H1 (cell line): ENCODE measurements around the gene GPR180. TPM values are rescaled to one million over a fixed set of nuclear protein-coding genes. Genes with fewer than 3 reads are reported as not detected.

Experiments used
- ASH2L ChIP-seq: fragments of 200-600, 300-600 bp; sonication (generic); IDR thresholded peaks from one replicate; pipeline ENCODE4 v1.7.1; 2017; ENCODE audit warnings: low read length
- BACH1 ChIP-seq: IDR thresholded peaks from 2 replicates; pipeline ENCODE4 v1.6.1; 2012; ENCODE audit warnings: low read length, improper control_type of control experiment
- BCL11A ChIP-seq, 2 experiments: IDR thresholded peaks; one replicate each; pipeline ENCODE4 v1.6.1; 2011; ENCODE audit warnings: low read depth in 2 of 2, low read length in 2 of 2, mild to moderate bottlenecking in 2 of 2
- CREB1 ChIP-seq: IDR thresholded peaks from 2 replicates; pipeline ENCODE4 v1.6.1; 2012; ENCODE audit warnings: inconsistent platforms
- CTBP2 ChIP-seq: IDR thresholded peaks from 2 replicates; pipeline ENCODE4 v1.7.0; 2011; ENCODE audit warnings: borderline replicate concordance, mild to moderate bottlenecking, moderate library complexity, mixed read lengths, low read length; ENCODE audit not compliant: insufficient read depth, insufficient read length
- E2F6 ChIP-seq: IDR thresholded peaks from 2 replicates; pipeline ENCODE4 v1.6.1; 2012; ENCODE audit warnings: inconsistent platforms
- EGR1 ChIP-seq: IDR thresholded peaks from 2 replicates; pipeline ENCODE4 v1.6.1; 2011; ENCODE audit warnings: low read depth, low read length, borderline replicate concordance
- EZH2 ChIP-seq: fragments of 200-600 bp; sonication (generic); IDR thresholded peaks from 2 replicates; pipeline ENCODE4 v1.7.1; 2012; ENCODE audit warnings: low read depth, mild to moderate bottlenecking, moderate library complexity, low read length, inconsistent platforms; ENCODE audit not compliant: severe bottlenecking
- FOSL1 ChIP-seq: IDR thresholded peaks from 2 replicates; pipeline ENCODE4 v1.6.1; 2011; ENCODE audit warnings: mild to moderate bottlenecking, low read depth, low read length, moderate library complexity; ENCODE audit not compliant: insufficient read depth
- KDM4A ChIP-seq: IDR thresholded peaks from one replicate; pipeline ENCODE4 v1.7.1; 2012; ENCODE audit warnings: low read depth, mild to moderate bottlenecking, moderate library complexity, low read length, inconsistent platforms; ENCODE audit not compliant: severe bottlenecking
- MAFK ChIP-seq: IDR thresholded peaks from 2 replicates; pipeline ENCODE4 v1.6.1; 2012; ENCODE audit warnings: low read depth, mild to moderate bottlenecking, improper control_type of control experiment, low read length
- NRF1 ChIP-seq: IDR thresholded peaks from 2 replicates; pipeline ENCODE4 v1.6.1; 2011; ENCODE audit warnings: mild to moderate bottlenecking, low read depth, low read length, improper control_type of control experiment
- POLR2A ChIP-seq, 2 experiments: IDR thresholded peaks; 1 replicate in 1 of 2; 2 replicates in 1 of 2; pipeline ENCODE4 v1.6.1; 2011; ENCODE audit warnings: low read depth in 2 of 2, low read length in 2 of 2, mild to moderate bottlenecking in 2 of 2; ENCODE audit errors: control extremely low read depth in 1 of 2
- RBBP5 ChIP-seq: IDR thresholded peaks from 2 replicates; pipeline ENCODE4 v1.7.1; 2012; ENCODE audit warnings: low read depth, mild to moderate bottlenecking, inconsistent platforms, low read length, moderate library complexity, borderline replicate concordance
- SIN3A ChIP-seq, 2 experiments: IDR thresholded peaks in 1 of 2; conservative IDR thresholded peaks in 1 of 2; 2 replicates each; pipeline ENCODE4 v1.6.1; 2011 to 2012; ENCODE audit warnings: low read length in 2 of 2, improper control_type of control experiment in 1 of 2, low read depth in 1 of 2, mild to moderate bottlenecking in 1 of 2
- SIX5 ChIP-seq: IDR thresholded peaks from 2 replicates; pipeline ENCODE4 v1.6.1; 2011; ENCODE audit warnings: mild to moderate bottlenecking, low read depth, low read length
- SP2 ChIP-seq: IDR thresholded peaks from 2 replicates; pipeline ENCODE4 v1.6.1; 2012; ENCODE audit warnings: mild to moderate bottlenecking, low read length, inconsistent platforms
- SP4 ChIP-seq: IDR thresholded peaks from 2 replicates; pipeline ENCODE4 v1.6.1; 2012; ENCODE audit warnings: low read length, inconsistent platforms
- TAF1 ChIP-seq: IDR thresholded peaks from 2 replicates; pipeline ENCODE4 v1.6.1; 2011; ENCODE audit warnings: mild to moderate bottlenecking, low read depth, low read length
- TBP ChIP-seq: IDR thresholded peaks from 2 replicates; pipeline ENCODE4 v1.6.1; 2011; ENCODE audit warnings: low read depth, low read length, improper control_type of control experiment
- ZNF274 ChIP-seq: IDR thresholded peaks from 2 replicates; pipeline ENCODE4 v1.7.0; 2012; ENCODE audit warnings: low read length, borderline replicate concordance; ENCODE audit errors: extremely low read depth
- polyA plus RNA-seq, 7 experiments: library from polyadenylated mRNA; depleted of rRNA in 3 of 7; stranded (reverse) in 5 of 7; unstranded in 2 of 7; fragments of >200 nt in 5 of 7; fragments of 200-250 nt in 2 of 7; gene quantifications; 1 replicate in 5 of 7; 2 replicates in 1 of 7; 4 replicates in 1 of 7; pipeline versions ENCODE4 v1.2.1 to v1.2.3, GENCODE V29; 2011 to 2013; ENCODE audit warnings: missing spikeins in 2 of 7, mixed read lengths in 2 of 7
- total RNA-seq: library from RNA; stranded (reverse); fragmentation: NEBNext Ultra II Directional; extraction: Animal tissue kit (Norgen Biotek cat#: 25700); gene quantifications from 2 replicates; pipeline ENCODE4 v1.2.1, GENCODE V29; 2021
- TF ChIP-seq, protein P1 (sequence below): IDR thresholded peaks from 2 replicates; pipeline ENCODE4 v1.6.1; 2012; ENCODE audit warnings: inconsistent platforms

Gene GPR180
- total and polyA plus RNA-seq, 2 of the 8 experiments (the other 6 are each of a cell fraction or from before 2014, with no cell fraction given) = 1.8 to 4.8 TPM

DNA sequence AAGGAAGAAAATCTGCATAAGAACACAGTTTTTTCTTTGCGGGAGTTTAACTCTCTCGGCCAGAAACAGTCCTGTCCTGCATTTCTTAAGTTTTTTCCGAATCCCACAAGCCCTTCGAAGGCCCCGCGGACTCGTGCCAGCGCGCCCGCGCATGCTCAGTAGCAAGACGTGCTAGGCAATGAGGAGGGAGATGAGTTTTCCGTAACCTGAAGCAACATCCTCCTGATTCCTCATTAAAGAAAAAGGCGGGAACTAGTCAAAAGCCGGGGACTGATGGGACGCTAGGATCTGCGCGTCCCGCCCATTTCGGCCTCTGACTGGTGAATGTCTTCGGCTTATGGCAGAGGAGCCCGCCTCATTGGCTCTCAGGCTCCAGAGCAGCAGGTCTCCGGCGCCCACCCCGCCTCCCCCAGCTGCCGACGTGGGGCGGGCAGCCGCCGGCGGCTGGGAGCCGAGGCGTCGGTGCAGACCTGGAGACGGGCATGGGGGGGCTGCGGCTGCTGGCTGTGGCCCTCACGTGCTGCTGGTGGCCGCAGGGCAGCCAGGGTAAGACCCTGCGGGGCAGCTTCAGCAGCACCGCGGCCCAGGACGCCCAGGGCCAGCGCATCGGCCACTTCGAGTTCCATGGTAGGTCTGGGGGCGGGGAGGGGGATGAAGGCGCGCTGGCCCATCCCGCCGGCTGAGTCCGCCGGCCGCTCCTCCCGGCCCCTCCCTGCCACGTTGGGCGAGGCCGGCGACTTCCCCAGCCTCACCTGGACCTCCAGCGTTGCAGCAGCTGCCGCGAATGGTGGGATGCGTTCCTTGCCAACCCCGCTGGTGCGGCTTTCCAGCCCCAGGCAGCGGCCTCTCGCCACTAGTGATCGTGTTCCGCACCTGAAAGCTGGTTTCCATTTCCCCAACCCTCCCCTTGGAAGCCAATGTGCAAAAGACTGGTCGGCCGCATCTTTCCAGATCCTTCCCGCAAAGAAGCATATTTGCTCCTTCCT lies at the start of gene GPR180 (continued):
- TF ChIP-seq SIX5 (no peak), EZH2 (no peak), KDM4A (peak; percentile 99), MAFK (no peak), TBP (peak; percentile 49), TAF1 (peak; percentile 68), SP4 (peak; percentile 24; the same call in 1 of the 2 replicates), EGR1 (no peak), SP2 (peak; percentile 22; the same call in 1 of the 2 replicates), BCL11A (IDR thresholded peaks at IDR 0.05; ENCODE audit: low read depth in 2 of 2, low read length in 2 of 2) (no peak), CTBP2 (peak; percentile 47), ZNF274 (no peak), BACH1 (0 out of 2 replicates have a peak, but pooled peaks have one; percentile 34), E2F6 (peak; percentile 99), POLR2A (IDR thresholded peaks at IDR 0.05; ENCODE audit: control extremely low read depth in 1 of 2, low read depth in 2 of 2, low read length in 2 of 2) (peak; percentile 92 to 93), FOSL1 (no peak), SIN3A (conservative IDR thresholded peaks at IDR 0.05 in 1 of 2, IDR thresholded peaks at IDR 0.05 in 1 of 2; ENCODE audit: low read depth in 1 of 2, low read length in 2 of 2) (no peak; a peak in 1 of 4 replicates), CREB1 (peak; percentile 31), ASH2L (peak; percentile 89), NRF1 (peak; percentile 76), RBBP5 (peak; percentile 96; the same call in 1 of the 2 replicates)
- TF ChIP-seq, protein P1, sequence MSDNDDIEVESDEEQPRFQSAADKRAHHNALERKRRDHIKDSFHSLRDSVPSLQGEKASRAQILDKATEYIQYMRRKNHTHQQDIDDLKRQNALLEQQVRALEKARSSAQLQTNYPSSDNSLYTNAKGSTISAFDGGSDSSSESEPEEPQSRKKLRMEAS = peak; percentile 99
